IPS-18a (cell line): ENCODE data around the gene CNPY3.
A peak's percentile ranks its signal among the peaks of the same experiment; 100 is the strongest.

ENCODE experiments used
- H3K27ac ChIP-seq: one replicate; pipeline ENCODE4 v1.5.1; 2013; ENCODE audit warnings: low read length
- H3K27me3 ChIP-seq: one replicate; pipeline ENCODE4 v1.6.1; 2013; ENCODE audit warnings: mild to moderate bottlenecking, low read length; ENCODE audit not compliant: control insufficient read depth, insufficient read depth
- H3K36me3 ChIP-seq: one replicate; pipeline ENCODE4 v1.6.1; 2013; ENCODE audit warnings: low read depth, low read length; ENCODE audit not compliant: control insufficient read depth
- H3K4me1 ChIP-seq: one replicate; pipeline ENCODE4 v1.6.1; 2013; ENCODE audit warnings: low read depth, low read length; ENCODE audit not compliant: control insufficient read depth
- H3K4me3 ChIP-seq: one replicate; pipeline ENCODE4 v1.5.1; 2013; ENCODE audit warnings: low read length
- H3K9ac ChIP-seq: one replicate; pipeline ENCODE4 v1.6.1; 2013; ENCODE audit warnings: mild to moderate bottlenecking, low read length, moderate library complexity
- H3K9me3 ChIP-seq: one replicate; pipeline ENCODE4 v1.6.1; 2013; ENCODE audit warnings: low read depth, low read length; ENCODE audit not compliant: control insufficient read depth

Gene CNPY3

GRCh38 chr6:42921801-42922200 is 7.5 kb upstream of the CNPY3 start:
- Histone ChIP-seq H3K4me1 (no peaks in the 10 kb centered on the region), H3K36me3 (no peaks in the 10 kb centered on the region), H3K9ac (no peak overlapping the region), H3K27me3 (no peaks in the 10 kb centered on the region), H3K4me3 (no peak overlapping the region), H3K9me3 (no peaks in the 10 kb centered on the region), H3K27ac (no peak overlapping the region)

- Histone ChIP-seq H3K4me3 (no peak overlapping the region), H3K27ac (no peak overlapping the region), H3K36me3 (no peaks in the 10 kb centered on the region), H3K9me3 (no peaks in the 10 kb centered on the region), H3K4me1 (no peaks in the 10 kb centered on the region), H3K9ac (no peak overlapping the region), H3K27me3 (no peaks in the 10 kb centered on the region)
Measured at GRCh38 chr6:42923666-42924065, 5.6 kb upstream of the CNPY3 start.

- H3K4me1 ChIP-seq = peaks cover 3% of the 10 kb centered on the region
- H3K9me3 ChIP-seq = no peaks in the 10 kb centered on the region
- H3K27me3 ChIP-seq = no peaks in the 10 kb centered on the region
- H3K27ac ChIP-seq = no peak overlapping the region
- H3K4me3 ChIP-seq = no peak overlapping the region
- H3K36me3 ChIP-seq = no peaks in the 10 kb centered on the region
- no peak overlapping the region for H3K9ac ChIP-seq
Measured at GRCh38 chr6:42925248-42925857, 3.9 kb upstream of the CNPY3 start.

- Histone ChIP-seq H3K4me1 (peaks cover 6% of the 10 kb centered on the region), H3K27ac (peak overlapping the region; percentile 90), H3K9ac (peak overlapping the region; percentile 77), H3K27me3 (no peaks in the 10 kb centered on the region), H3K36me3 (peaks cover 14% of the 10 kb centered on the region), H3K9me3 (no peaks in the 10 kb centered on the region), H3K4me3 (peak overlapping the region; percentile 97)
Measured at GRCh38 chr6:42929821-42930360, 611 bp downstream of the CNPY3 start.

- Histone ChIP-seq H3K27me3 (no peaks in the 10 kb centered on the region), H3K36me3 (peaks cover 38% of the 10 kb centered on the region), H3K9ac (no peak overlapping the region), H3K4me3 (no peak overlapping the region), H3K4me1 (peaks cover 6% of the 10 kb centered on the region), H3K27ac (no peak overlapping the region), H3K9me3 (no peaks in the 10 kb centered on the region)
Measured at GRCh38 chr6:42932412-42932811, 3.1 kb downstream of the CNPY3 start.

DNA sequence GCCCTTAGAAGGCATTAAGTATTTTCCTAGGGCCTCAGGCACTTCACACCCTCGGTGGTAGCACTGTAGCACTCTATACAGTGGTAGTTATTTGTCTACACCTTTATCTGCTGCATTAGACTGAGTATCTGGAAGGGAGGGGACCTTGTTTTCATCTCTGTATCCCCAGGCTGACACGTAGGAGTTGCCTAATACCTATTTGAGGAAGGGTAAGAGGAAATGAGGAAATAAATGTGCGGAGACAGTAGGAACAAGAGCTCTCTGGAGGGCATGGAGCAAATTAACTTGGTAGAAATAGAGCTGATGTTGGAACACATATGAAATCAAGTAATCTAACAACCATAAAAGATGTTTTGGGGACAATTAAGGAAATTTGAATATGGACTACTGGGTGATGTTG is 3.9 kb downstream of the CNPY3 start:
- peaks cover 6% of the 10 kb centered on the region for H3K4me1 ChIP-seq
- H3K36me3 ChIP-seq = peaks cover 46% of the 10 kb centered on the region
- no peak overlapping the region for H3K4me3 ChIP-seq
- H3K9me3 ChIP-seq = no peaks in the 10 kb centered on the region
- H3K9ac ChIP-seq = no peak overlapping the region
- no peak overlapping the region for H3K27ac ChIP-seq
- H3K27me3 ChIP-seq = no peaks in the 10 kb centered on the region

- H3K36me3 ChIP-seq = peaks cover 56% of the 10 kb centered on the region
- H3K9me3 ChIP-seq = no peaks in the 10 kb centered on the region
- H3K4me1 ChIP-seq = peaks cover 3% of the 10 kb centered on the region
- no peak overlapping the region for H3K9ac ChIP-seq
- H3K4me3 ChIP-seq = no peak overlapping the region
- H3K27me3 ChIP-seq = no peaks in the 10 kb centered on the region
- H3K27ac ChIP-seq = no peak overlapping the region
Measured at GRCh38 chr6:42935322-42935721, 6.0 kb downstream of the CNPY3 start.

GRCh38 chr6:42936398-42936797 is 7.1 kb downstream of the CNPY3 start:
- no peaks in the 10 kb centered on the region for H3K27me3 ChIP-seq
- no peak overlapping the region for H3K9ac ChIP-seq
- H3K36me3 ChIP-seq = peaks cover 56% of the 10 kb centered on the region
- no peaks in the 10 kb centered on the region for H3K4me1 ChIP-seq
- no peak overlapping the region for H3K4me3 ChIP-seq
- H3K9me3 ChIP-seq = no peaks in the 10 kb centered on the region
- H3K27ac ChIP-seq = no peak overlapping the region

DNA sequence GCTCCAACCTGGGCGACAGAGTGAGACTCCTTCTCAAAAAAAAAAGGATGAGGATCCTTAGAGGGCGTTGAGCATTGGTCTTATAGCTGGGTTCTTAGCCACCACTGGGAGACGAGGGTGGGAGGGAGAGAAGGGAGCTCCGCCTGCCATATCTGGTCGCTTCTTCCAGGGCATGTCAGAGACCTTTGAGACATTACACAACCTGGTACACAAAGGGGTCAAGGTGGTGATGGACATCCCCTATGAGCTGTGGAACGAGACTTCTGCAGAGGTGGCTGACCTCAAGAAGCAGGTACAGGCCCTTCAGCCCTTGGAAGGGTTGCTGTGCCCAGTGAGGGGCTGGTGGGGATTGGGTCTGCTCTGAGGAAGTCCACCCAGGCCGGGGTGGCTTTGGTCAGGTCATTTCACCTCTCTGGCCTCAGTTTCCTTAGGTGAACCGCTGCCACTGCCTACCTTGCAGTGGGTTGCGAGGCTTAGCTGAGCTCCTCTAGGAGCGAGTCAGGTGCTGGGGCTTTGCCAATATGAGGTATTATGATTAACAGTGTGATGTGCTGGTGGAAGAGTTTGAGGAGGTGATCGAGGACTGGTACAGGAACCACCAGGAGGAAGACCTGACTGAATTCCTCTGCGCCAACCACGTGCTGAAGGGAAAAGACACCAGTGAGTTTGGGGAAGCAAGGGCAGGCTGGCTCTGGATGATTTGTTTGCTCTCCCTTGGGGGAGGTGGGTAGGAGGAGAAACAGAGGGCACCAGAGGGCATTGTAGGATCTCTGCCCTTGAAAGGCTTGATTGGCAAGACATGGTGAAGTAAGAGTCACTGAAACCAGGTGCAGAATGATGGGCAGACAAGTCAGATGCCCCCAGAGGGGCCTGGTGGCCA is 8.5 kb downstream of the CNPY3 start:
- no peaks in the 10 kb centered on the region for H3K4me1 ChIP-seq
- H3K4me3 ChIP-seq = no peak overlapping the region
- no peak overlapping the region for H3K27ac ChIP-seq
- H3K9me3 ChIP-seq = no peaks in the 10 kb centered on the region
- no peaks in the 10 kb centered on the region for H3K27me3 ChIP-seq
- H3K9ac ChIP-seq = no peak overlapping the region
- peaks cover 50% of the 10 kb centered on the region for H3K36me3 ChIP-seq

- Histone ChIP-seq H3K9me3 (no peaks in the 10 kb centered on the region), H3K9ac (no peak overlapping the region), H3K27me3 (no peaks in the 10 kb centered on the region), H3K4me3 (no peak overlapping the region), H3K4me1 (no peaks in the 10 kb centered on the region), H3K36me3 (peaks cover 50% of the 10 kb centered on the region), H3K27ac (no peak overlapping the region)
Measured at GRCh38 chr6:42938428-42938796, 9.1 kb downstream of the CNPY3 start.

GRCh38 chr6:42938987-42939809 is 9.9 kb downstream of the CNPY3 start:
- Histone ChIP-seq H3K9ac (no peak overlapping the region), H3K4me3 (no peak overlapping the region), H3K27ac (no peak overlapping the region), H3K4me1 (no peaks in the 10 kb centered on the region), H3K27me3 (no peaks in the 10 kb centered on the region), H3K9me3 (no peaks in the 10 kb centered on the region), H3K36me3 (peaks cover 49% of the 10 kb centered on the region)
